Right forelimb (tissue), 1 donor: Measurements from ENCODE around the gene PSMB4.
"Not testable (repeated sequence)": the region's sequence is repeated elsewhere in the genome, so short reads cannot be mapped to it uniquely, and the experiment has no call there.

Experiments used
- DNase-seq: peaks from one replicate; pipeline ENCODE4 v3.0.0-alpha.2; 2018

The PSMB4 gene

GRCh38 chr1:151399324-151400171 is at the start of gene PSMB4:
PSMB4 (plus strand) TSS chr1:151399573; CDS start chr1:151399588, 15 bp downstream.
- DNase-seq, result peak; percentile 87

GRCh38 chr1:151350323-151350722 is 49.0 kb upstream of the PSMB4 start:
- not testable (repeated sequence) for DNase-seq

GRCh38 chr1:151352021-151352718 is 47.2 kb upstream of the PSMB4 start:
- DNase-seq, result no peak

- no peak for DNase-seq
Observed at GRCh38 chr1:151356696-151357095, 42.7 kb upstream of the PSMB4 start.

GRCh38 chr1:151361883-151362282 is 37.5 kb upstream of the PSMB4 start:
- no peak for DNase-seq

- DNase-seq, result no peak
Observed at GRCh38 chr1:151362308-151363155, 36.8 kb upstream of the PSMB4 start.

GRCh38 chr1:151364996-151365395 is 34.4 kb upstream of the PSMB4 start:
- DNase-seq, result no peak

- DNase-seq, result no peak
Observed at GRCh38 chr1:151367658-151368392, 31.5 kb upstream of the PSMB4 start.

- no peak for DNase-seq
Observed at GRCh38 chr1:151368393-151369301, 30.7 kb upstream of the PSMB4 start.

- no peak for DNase-seq
Observed at GRCh38 chr1:151369302-151369610, 30.1 kb upstream of the PSMB4 start.

GRCh38 chr1:151369621-151370048 is 29.7 kb upstream of the PSMB4 start:
- DNase-seq, result no peak

GRCh38 chr1:151370211-151370911 is 29.0 kb upstream of the PSMB4 start:
- DNase-seq, result no peak

- peak; percentile 76 for DNase-seq
Observed at GRCh38 chr1:151371370-151372057, 27.9 kb upstream of the PSMB4 start.

- DNase-seq, result peak; percentile 83
Observed at GRCh38 chr1:151372058-151372934, 27.1 kb upstream of the PSMB4 start, which contains the start of gene SELENBP1. SELENBP1 (minus strand) TSS chr1:151372705; CDS start chr1:151372641, 64 bp downstream.

- DNase-seq, result no peak
Observed at GRCh38 chr1:151373196-151373595, 26.2 kb upstream of the PSMB4 start.

- no peak for DNase-seq
Observed at GRCh38 chr1:151377150-151377884, 22.1 kb upstream of the PSMB4 start.

GRCh38 chr1:151384584-151384983 is 14.8 kb upstream of the PSMB4 start:
- no peak for DNase-seq

GRCh38 chr1:151386002-151386401 is 13.4 kb upstream of the PSMB4 start:
- DNase-seq, result no peak
